GM12891 (cell line): Measurements from ENCODE around the gene BRD2.
A peak's percentile ranks its signal among the peaks of the same experiment; 100 is the strongest.

Experiments
- POLR2A ChIP-seq: IDR thresholded peaks from 2 replicates; pipeline ENCODE4 v1.6.1; 2011; ENCODE audit warnings: low read depth, low read length, control low read depth
- SPI1 ChIP-seq: IDR thresholded peaks from 2 replicates; pipeline ENCODE4 v1.6.1; 2011; ENCODE audit warnings: low read depth, low read length, control low read depth
- TAF1 ChIP-seq: IDR thresholded peaks from 2 replicates; pipeline ENCODE4 v1.6.1; 2011; ENCODE audit warnings: low read depth, low read length, control low read depth

- 0 out of 2 replicates have a peak, but pooled peaks have one; percentile 30 for TF ChIP-seq TAF1
- TF ChIP-seq POLR2A, result peak; percentile 42
- TF ChIP-seq SPI1, result no peak; the same call in 1 of the 2 replicates
Measured at GRCh38 chr6:32945108-32945760, 23.2 kb upstream of the BRD2 start.
